Coronary artery (tissue), 2 donors: ENCODE results near the gene CDH11.

Source experiments
- DNase-seq: peaks from one replicate; pipeline ENCODE4 v3.0.0-alpha.2; 2017; ENCODE audit warnings: low spot score
- H3K27ac ChIP-seq, 2 donors: fragments of 200-600 bp; sonication (generic); one replicate each; pipeline ENCODE4 v1.5.1; 2016 to 2019
- H3K4me3 ChIP-seq: fragments of 200-600 bp; sonication (generic); 2 replicates; pipeline ENCODE4 v1.5.1; 2016; ENCODE audit warnings: mild to moderate bottlenecking, moderate library complexity
- CTCF ChIP-seq: fragments of 200-600 bp; sonication (generic); IDR thresholded peaks from one replicate; pipeline ENCODE4 v1.5.1; 2019; ENCODE audit warnings: antibody characterized with exemption

CDH11 gene

GRCh38 chr16:65071433-65072311 lies 50.2 kb downstream of the CDH11 start:
- DNase-seq = peak; percentile 83
- H3K4me3 ChIP-seq = peak overlapping the region; percentile 59
- TF ChIP-seq CTCF = no peak
- peak overlapping the region; percentile 62 to 81 for H3K27ac ChIP-seq

- H3K4me3 ChIP-seq = peak overlapping the region; percentile 59
- peak; percentile 86 for DNase-seq
- peak overlapping the region; percentile 62 to 81 for H3K27ac ChIP-seq
- no peak for TF ChIP-seq CTCF
These were observed 50.9 kb downstream of the CDH11 start for GRCh38 chr16:65070831-65071432.

- Histone ChIP-seq H3K27ac (peak overlapping the region in 1 of 2 donors; percentile 28), H3K4me3 (no peak overlapping the region)
- DNase-seq = no peak
- no peak for TF ChIP-seq CTCF
These were observed 52.1 kb downstream of the CDH11 start for GRCh38 chr16:65069766-65070165.

GRCh38 chr16:65069065-65069464 lies 52.8 kb downstream of the CDH11 start:
- Histone ChIP-seq H3K27ac (peak overlapping the region in 1 of 2 donors; percentile 28), H3K4me3 (no peak overlapping the region)
- TF ChIP-seq CTCF = no peak
- no peak for DNase-seq

- no peak for DNase-seq
- H3K4me3 ChIP-seq = no peak overlapping the region
- TF ChIP-seq CTCF = no peak
- H3K27ac ChIP-seq = no peak overlapping the region
These were observed 53.6 kb downstream of the CDH11 start for GRCh38 chr16:65068151-65068740.

GRCh38 chr16:65066651-65067050 lies 55.2 kb downstream of the CDH11 start:
- H3K27ac ChIP-seq = no peak overlapping the region
- DNase-seq = no peak
- TF ChIP-seq CTCF = no peak
- H3K4me3 ChIP-seq = no peak overlapping the region
